A549 (cell line): ENCODE results near the gene KCTD15. TPM values are rescaled to one million over a fixed set of nuclear protein-coding genes. Genes with fewer than 3 reads are reported as not detected.

Experiments
- ATAC-seq, 2 experiments: fragments of 200-7000 bp in 1 of 2; fragments of >200 bp in 1 of 2; cut with Nextera tagmentation in 1 of 2; cut with Tn5 transposase in 1 of 2; 3 replicates each; pipeline versions ENCODE4 v1.8.0 to v1.9.1; 2018 to 2020; ENCODE audit warnings: mild to moderate bottlenecking in 1 of 2, moderate library complexity in 1 of 2
- CTCF ChIA-PET: fragments of 300-600 bp; sonication (Branson Sonifier 250); formaldehyde crosslinking; extraction: SDS; loops from one replicate; lab custom pipeline; 2021; ENCODE audit warnings: antibody characterized with exemption, inconsistent platforms; lab: Yijun Ruan, JAX
- POLR2A ChIA-PET: fragments of 350-600 bp; formaldehyde crosslinking; extraction: SDS; loops from one replicate; lab custom pipeline; 2021; ENCODE audit warnings: antibody characterized with exemption, inconsistent platforms; lab: Yijun Ruan, JAX
- DNase-seq, 2 experiments: peaks; one replicate each; pipeline versions ENCODE4 v3.0.0 to v3.0.0-alpha.2; 2011 to 2016; ENCODE audit warnings: low read depth in 1 of 2, low spot score in 1 of 2
- FAIRE-seq: peaks from 2 replicates; lab custom pipeline; 2011; peaks lifted over from hg19 to GRCh38; lab: Jason Lieb, UNC
- H3K27ac ChIP-seq, 2 experiments: fragments of >200 bp; sonication (Bioruptor Twin); formaldehyde crosslinking; 3 replicates each; pipeline ENCODE4 v1.5.1; 2016 to 2017
- H3K4me1 ChIP-seq: fragments of >200 bp; sonication (Bioruptor Twin); formaldehyde crosslinking; 3 replicates; pipeline ENCODE4 v1.6.1; 2016
- H3K4me2 ChIP-seq: fragments of >200 bp; sonication (Bioruptor Twin); formaldehyde crosslinking; 3 replicates; pipeline ENCODE4 v1.6.1; 2016
- H3K4me3 ChIP-seq: fragments of >200 bp; sonication (Bioruptor Twin); formaldehyde crosslinking; 3 replicates; pipeline ENCODE4 v1.5.1; 2016
- H3K9me3 ChIP-seq: fragments of >200 bp; sonication (Bioruptor Twin); formaldehyde crosslinking; 3 replicates; pipeline ENCODE4 v1.6.1; 2016
- BCL3 ChIP-seq: fragments of >200 bp; sonication (Bioruptor Twin); formaldehyde crosslinking; IDR thresholded peaks from 3 replicates; pipeline ENCODE4 v1.6.1; 2016
- BHLHE40 ChIP-seq: IDR thresholded peaks from 2 replicates; pipeline ENCODE4 v1.6.1; 2012; ENCODE audit warnings: low read depth, low read length, inconsistent platforms
- CBX2 ChIP-seq: fragments of 200-600 bp; sonication (generic); IDR thresholded peaks from 2 replicates; pipeline ENCODE4 v1.6.1; 2016; ENCODE audit warnings: low read depth, mild to moderate bottlenecking, borderline replicate concordance
- CBX8 ChIP-seq: fragments of 200-600 bp; sonication (generic); IDR thresholded peaks from 2 replicates; pipeline ENCODE4 v1.6.1; 2016
- E2F6 ChIP-seq: IDR thresholded peaks from 2 replicates; pipeline ENCODE4 v1.6.1; 2012; ENCODE audit warnings: low read depth, borderline replicate concordance
- EHF ChIP-seq: fragments of 250-450 bp; sonication (Bioruptor Pico); IDR thresholded peaks from 2 replicates; pipeline ENCODE4 v1.5.0; 2020; ENCODE audit warnings: mild to moderate bottlenecking
- FOSB ChIP-seq: fragments of 250-450 bp; sonication (Bioruptor Pico); IDR thresholded peaks from 2 replicates; pipeline ENCODE4 v1.5.0; 2020; ENCODE audit warnings: mild to moderate bottlenecking, moderate library complexity
- FOSL2 ChIP-seq, 2 experiments: fragments of 450-650 bp in 1 of 2; fragments of >200 bp in 1 of 2; sonication (Bioruptor Twin) in 1 of 2; formaldehyde crosslinking; IDR thresholded peaks; 2 replicates each; pipeline versions ENCODE4 v1.5.0 to v1.6.1; 2016 to 2020; ENCODE audit warnings: mild to moderate bottlenecking in 1 of 2, moderate library complexity in 1 of 2
- GATA3 ChIP-seq: IDR thresholded peaks from 2 replicates; pipeline ENCODE4 v1.6.1; 2012; ENCODE audit warnings: borderline replicate concordance
- HEYL ChIP-seq: fragments of 250-450 bp; sonication (Bioruptor Pico); IDR thresholded peaks from 2 replicates; pipeline ENCODE4 v1.8.0; 2021; ENCODE audit warnings: mild to moderate bottlenecking, moderate library complexity
- HMGXB4 ChIP-seq: fragments of 250-450 bp; sonication (Bioruptor Pico); IDR thresholded peaks from 2 replicates; pipeline ENCODE4 v1.5.0; 2021; ENCODE audit warnings: mild to moderate bottlenecking, moderate library complexity, borderline replicate concordance
- HOXA7 ChIP-seq: fragments of 250-450 bp; sonication (Bioruptor Pico); IDR thresholded peaks from 2 replicates; pipeline ENCODE4 v1.5.0; 2020; ENCODE audit warnings: mild to moderate bottlenecking, moderate library complexity
- HOXB13 ChIP-seq: fragments of 250-450 bp; sonication (Bioruptor Pico); IDR thresholded peaks from 2 replicates; pipeline ENCODE4 v1.5.0; 2020; ENCODE audit warnings: low read depth, mild to moderate bottlenecking, moderate library complexity
- HOXB5 ChIP-seq: fragments of 250-450 bp; sonication (Bioruptor Pico); IDR thresholded peaks from 2 replicates; pipeline ENCODE4 v1.5.0; 2020; ENCODE audit warnings: mild to moderate bottlenecking, moderate library complexity
- JUN ChIP-seq, 2 experiments: fragments of >200 bp; sonication (Bioruptor Twin); formaldehyde crosslinking; IDR thresholded peaks; 2 replicates in 1 of 2; 3 replicates in 1 of 2; pipeline ENCODE4 v1.6.1; 2016 to 2017
- JUNB ChIP-seq: fragments of >200 bp; sonication (Bioruptor Twin); formaldehyde crosslinking; IDR thresholded peaks from 2 replicates; pipeline ENCODE4 v1.6.1; 2016
- MAFK ChIP-seq: fragments of 450-650 bp; IDR thresholded peaks from 2 replicates; pipeline ENCODE4 v1.6.1; 2014; ENCODE audit not compliant: partially characterized antibody
- MAX ChIP-seq: IDR thresholded peaks from 2 replicates; pipeline ENCODE4 v1.6.1; 2012
- MAZ ChIP-seq: fragments of 150-350 bp; IDR thresholded peaks from 2 replicates; pipeline ENCODE4 v1.6.1; 2014; ENCODE audit warnings: antibody characterized with exemption, low read depth, low read length, borderline replicate concordance
- NFE2L2 ChIP-seq: fragments of 150-350 bp; conservative IDR thresholded peaks from 2 replicates; pipeline ENCODE4 v1.6.1; 2014; ENCODE audit warnings: low read length
- PHF8 ChIP-seq: fragments of 200-600 bp; sonication (generic); IDR thresholded peaks from 2 replicates; pipeline ENCODE4 v1.6.1; 2016; ENCODE audit warnings: low read depth, mild to moderate bottlenecking, antibody characterized with exemption, moderate library complexity, borderline replicate concordance
- SMC3 ChIP-seq: fragments of >200 bp; sonication (Bioruptor Twin); formaldehyde crosslinking; IDR thresholded peaks from 3 replicates; pipeline ENCODE4 v1.6.1; 2018; ENCODE audit warnings: inconsistent platforms
- SREBF2 ChIP-seq: fragments of 450-650 bp; IDR thresholded peaks from 2 replicates; pipeline ENCODE4 v1.6.1; 2014; ENCODE audit warnings: mild to moderate bottlenecking, moderate library complexity
- TP53 ChIP-seq: fragments of 250-450 bp; sonication (Bioruptor Pico); IDR thresholded peaks from 2 replicates; pipeline ENCODE4 v1.5.0; 2021; ENCODE audit warnings: mild to moderate bottlenecking, moderate library complexity
- USF2 ChIP-seq: fragments of 450-650 bp; IDR thresholded peaks from 2 replicates; pipeline ENCODE4 v1.6.1; 2014; ENCODE audit warnings: antibody characterized with exemption
- ZC3H11A ChIP-seq: fragments of 450-650 bp; IDR thresholded peaks from 2 replicates; pipeline ENCODE4 v1.6.1; 2014; ENCODE audit warnings: antibody characterized with exemption, mild to moderate bottlenecking
- WGBS: methylation state at CpG from one replicate; pipeline ENCODE4 v1.1.6; 2017; ENCODE audit errors: missing lambda C conversion rate; 5-methylcytosine and 5-hydroxymethylcytosine counted together
- polyA plus RNA-seq, 4 experiments: library from polyadenylated mRNA; depleted of rRNA in 3 of 4; stranded (reverse); fragments of >200 nt; fragmentation: RNase III in 1 of 4; extraction: RNeasy Plus Mini Kit Qiagen cat#74134 plus additional on column Dnase treatment in 1 of 4; gene quantifications; 2 replicates in 3 of 4; 3 replicates in 1 of 4; pipeline ENCODE4 v1.2.3, GENCODE V29; 2011 to 2017

KCTD15 gene
- polyA plus RNA-seq, 2 of the 4 experiments (the other 2 are of a cell fraction), result 54.0 to 56.5 TPM

GRCh38 chr19:33863436-33863835 is 66.8 kb downstream of the KCTD15 start (continued):
- TF ChIP-seq HOXB13 (CRISPR knock-in tag), result no peak
- no peak for TF ChIP-seq HOXB5
- no peak for TF ChIP-seq MAFK
- no peak for TF ChIP-seq GATA3
- no peak for TF ChIP-seq BHLHE40
- TF ChIP-seq FOSB (CRISPR knock-in tag), result no peak
- TF ChIP-seq HEYL (CRISPR knock-in tag), result no peak
- TF ChIP-seq SREBF2, result no peak
- TF ChIP-seq CBX2, result no peak
- no peak for TF ChIP-seq NFE2L2

GRCh38 chr19:33864311-33864850 is 67.7 kb downstream of the KCTD15 start:
- CTCF ChIA-PET, result interaction anchor here (1.1 to 1.6 kb wide), 3 partner anchors 11 to 110 kb away, joined by 3 to 5 read pairs (median 4); no protein-coding TSS in a partner anchor
- FAIRE-seq (peak; percentile 23), DNase-seq (no peak), ATAC-seq (no peak)
- no peaks in the 10 kb centered on the region for H3K9me3 ChIP-seq
- no peak overlapping the region for H3K27ac ChIP-seq
- H3K4me3 ChIP-seq, result no peak overlapping the region
- no peak for TF ChIP-seq JUNB
- TF ChIP-seq FOSL2 (IDR thresholded peaks at IDR 0.05), result no peak
- TF ChIP-seq FOSL2 (CRISPR knock-in tag; IDR thresholded peaks at IDR 0.05), result no peak
- TF ChIP-seq MAZ, result no peak
- no peak for TF ChIP-seq TP53 (CRISPR knock-in tag)
- TF ChIP-seq JUN (IDR thresholded peaks at IDR 0.05), result no peak
- no peak for TF ChIP-seq BCL3
- no peak for TF ChIP-seq EHF
- POLR2A ChIA-PET, result no interaction called here
- no peaks in the 10 kb centered on the region for H3K4me1 ChIP-seq
- no peak overlapping the region for H3K4me2 ChIP-seq
- 34% methylated on average over 3 of the region's 3 CpGs for WGBS

- no peak overlapping the region for H3K27ac ChIP-seq
- ChIA-PET CTCF (interaction anchor here (1.2 to 1.6 kb wide), 4 partner anchors 10 to 107 kb away, joined by 3 to 8 read pairs (median 4); no protein-coding TSS in a partner anchor), POLR2A (no interaction called here)
- 32% methylated on average over 10 of the region's 10 CpGs for WGBS
- no peak overlapping the region for H3K4me3 ChIP-seq
- DNase-seq (no peak), ATAC-seq (no peak), FAIRE-seq (no peak)
- no peak overlapping the region for H3K4me2 ChIP-seq
- TF ChIP-seq PHF8 (no peak), BHLHE40 (no peak), ZC3H11A (no peak), SMC3 (no peak), USF2 (no peak), JUNB (no peak), HEYL (CRISPR knock-in tag) (no peak), HOXA7 (CRISPR knock-in tag) (no peak), MAX (no peak), HMGXB4 (CRISPR knock-in tag) (no peak), CBX8 (no peak), GATA3 (no peak), E2F6 (no peak), EHF (no peak)
- no peaks in the 10 kb centered on the region for H3K9me3 ChIP-seq
- H3K4me1 ChIP-seq, result no peaks in the 10 kb centered on the region
Observed at GRCh38 chr19:33865306-33865705, 68.6 kb downstream of the KCTD15 start.
